Endothelial cell (in vitro differentiated cells): ENCODE measurements around the gene SH2D6. TPM values are rescaled to one million over a fixed set of nuclear protein-coding genes. Genes with fewer than 3 reads are reported as not detected.

ENCODE experiments used
- DNase-seq: peaks from one replicate; pipeline ENCODE4 v3.0.0; 2021; ENCODE audit warnings: low spot score
- H3K27ac Mint-ChIP-seq: one replicate; pipeline ENCODE4 v1.8.0; 2021; ENCODE audit warnings: mixed read lengths, inconsistent platforms; ENCODE audit not compliant: unreplicated experiment
- H3K27me3 Mint-ChIP-seq: one replicate; pipeline ENCODE4 v1.8.0; 2021; ENCODE audit warnings: mild to moderate bottlenecking, moderate library complexity, mixed read lengths, inconsistent platforms; ENCODE audit not compliant: unreplicated experiment
- H3K36me3 Mint-ChIP-seq: one replicate; pipeline ENCODE4 v1.8.0; 2021; ENCODE audit warnings: mild to moderate bottlenecking, low read depth, mixed read lengths, inconsistent platforms; ENCODE audit not compliant: unreplicated experiment
- H3K4me1 Mint-ChIP-seq: one replicate; pipeline ENCODE4 v1.8.0; 2021; ENCODE audit warnings: mild to moderate bottlenecking, mixed read lengths, inconsistent platforms; ENCODE audit not compliant: unreplicated experiment
- H3K4me3 Mint-ChIP-seq: one replicate; pipeline ENCODE4 v1.8.0; 2021; ENCODE audit warnings: mild to moderate bottlenecking, mixed read lengths, inconsistent platforms; ENCODE audit not compliant: unreplicated experiment
- H3K9me3 Mint-ChIP-seq: one replicate; pipeline ENCODE4 v1.8.0; 2021; ENCODE audit warnings: mixed read lengths, inconsistent platforms; ENCODE audit not compliant: unreplicated experiment
- CTCF ChIP-seq: fragments of 200-600 bp; sonication (generic); IDR thresholded peaks from one replicate; pipeline ENCODE4 v1.5.0; 2021; ENCODE audit warnings: antibody characterized with exemption; ENCODE audit not compliant: unreplicated experiment
- total RNA-seq: library from RNA; stranded (reverse); fragmentation: NEBNext Ultra II Directional; extraction: Animal tissue kit (Norgen Biotek cat#: 25700); gene quantifications from one replicate; pipeline ENCODE4 v1.2.1, GENCODE V29; 2021; ENCODE audit not compliant: unreplicated experiment

Gene SH2D6
- total RNA-seq, 1 donor from 2014 or later, result 0.33 TPM

- Mint-ChIP-seq H3K27me3 (peaks cover 4% of the 10 kb centered on the region), H3K9me3 (no peaks in the 10 kb centered on the region), H3K4me3 (no peak overlapping the region), H3K27ac (no peak overlapping the region), H3K4me1 (peaks cover 10% of the 10 kb centered on the region), H3K36me3 (no peaks in the 10 kb centered on the region)
- TF ChIP-seq CTCF, result no peak
- no peak for DNase-seq
These were observed 40.4 kb downstream of the SH2D6 start for GRCh38 chr2:85458601-85459563.

- no peak for DNase-seq
- no peak for TF ChIP-seq CTCF
- Mint-ChIP-seq H3K9me3 (no peaks in the 10 kb centered on the region), H3K4me3 (no peak overlapping the region), H3K27ac (no peak overlapping the region), H3K4me1 (peaks cover 10% of the 10 kb centered on the region), H3K27me3 (peaks cover 4% of the 10 kb centered on the region), H3K36me3 (no peaks in the 10 kb centered on the region)
These were observed 41.3 kb downstream of the SH2D6 start for GRCh38 chr2:85459771-85460170.

DNA sequence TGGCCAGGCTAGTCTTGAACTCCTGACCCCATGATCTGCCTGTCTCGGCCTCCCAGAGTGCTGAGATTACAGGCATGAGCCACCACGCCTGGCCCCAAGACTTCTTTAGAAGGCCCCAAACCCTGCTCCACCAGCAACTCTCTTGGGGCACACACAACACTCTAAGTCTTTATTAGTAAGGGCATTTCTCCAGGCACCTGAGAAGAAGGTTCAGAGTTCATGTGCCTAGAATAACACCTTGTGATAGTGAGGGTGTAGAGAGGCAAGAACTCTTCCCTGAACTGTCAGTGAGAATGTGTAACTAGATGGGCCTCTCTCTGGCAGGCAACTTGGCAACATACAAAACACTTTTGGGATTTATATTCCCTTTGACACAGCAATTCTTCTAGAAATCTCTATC is 43.8 kb downstream of the SH2D6 start:
- H3K27me3 Mint-ChIP-seq, result no peaks in the 10 kb centered on the region
- H3K36me3 Mint-ChIP-seq, result no peaks in the 10 kb centered on the region
- H3K9me3 Mint-ChIP-seq, result no peaks in the 10 kb centered on the region
- no peak for DNase-seq
- no peaks in the 10 kb centered on the region for H3K4me1 Mint-ChIP-seq
- H3K27ac Mint-ChIP-seq, result no peak overlapping the region
- TF ChIP-seq CTCF, result no peak
- H3K4me3 Mint-ChIP-seq, result no peak overlapping the region

DNA sequence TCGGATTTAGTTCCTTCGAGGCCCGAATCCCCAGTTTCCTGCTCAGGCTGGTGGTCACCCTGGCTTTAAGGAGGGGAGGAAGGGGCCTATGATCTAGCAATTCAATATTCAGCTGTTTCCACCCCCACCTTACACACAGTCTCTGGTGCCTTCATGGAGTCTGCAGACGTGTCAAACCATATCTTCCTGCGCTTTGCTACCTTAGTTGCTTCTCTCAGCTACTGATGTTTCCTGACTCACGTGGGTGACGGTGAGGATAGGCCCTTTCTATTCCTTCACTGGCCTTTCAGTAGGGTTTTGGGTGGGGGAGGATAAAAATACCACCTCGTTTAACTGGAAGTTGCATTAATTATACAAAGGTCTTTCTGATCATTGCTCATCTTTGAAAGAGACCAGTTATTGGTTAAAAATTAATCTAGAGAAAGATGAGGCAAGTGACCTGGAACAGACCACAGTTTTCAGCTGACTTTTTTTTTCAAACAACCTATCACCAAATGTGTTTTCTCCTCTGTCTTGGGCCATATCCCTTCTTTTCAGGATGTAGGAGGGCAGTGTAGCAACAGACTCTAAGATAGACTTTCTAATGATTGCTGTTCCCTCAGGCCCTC is 49.7 kb downstream of the SH2D6 start:
- H3K27me3 Mint-ChIP-seq, result peaks cover 5% of the 10 kb centered on the region
- no peaks in the 10 kb centered on the region for H3K36me3 Mint-ChIP-seq
- H3K4me3 Mint-ChIP-seq, result no peak overlapping the region
- H3K4me1 Mint-ChIP-seq, result peaks cover 17% of the 10 kb centered on the region
- H3K27ac Mint-ChIP-seq, result peak overlapping the region; percentile 80
- H3K9me3 Mint-ChIP-seq, result no peaks in the 10 kb centered on the region
- no peak for TF ChIP-seq CTCF
- DNase-seq, result no peak
